GM06990 (cell line): ENCODE data around the gene WDR7.

Experiments
- DNase-seq: peaks from one replicate; pipeline ENCODE4 v3.0.0-alpha.2; 2011; ENCODE audit not compliant: insufficient read length; ENCODE audit errors: extremely low read depth
- H3K27me3 ChIP-seq: replicated peaks from 2 replicates; pipeline ENCODE4 v1.6.0; 2011; ENCODE audit warnings: low read length; ENCODE audit not compliant: control insufficient read depth, insufficient read depth
- H3K36me3 ChIP-seq: 2 replicates; pipeline ENCODE4 v1.5.1; 2011; ENCODE audit warnings: low read length; ENCODE audit not compliant: control insufficient read depth, insufficient read depth
- H3K4me3 ChIP-seq: replicated peaks from 2 replicates; pipeline ENCODE4 v1.5.1; 2011; ENCODE audit warnings: low read depth, mild to moderate bottlenecking, control low read depth, low read length
- TF ChIP-seq, protein P1 (sequence below): IDR thresholded peaks from 2 replicates; pipeline ENCODE4 v1.5.1; 2011; ENCODE audit warnings: low read length, control low read depth, mild to moderate bottlenecking, inconsistent platforms; ENCODE audit not compliant: insufficient read depth, poor library complexity, severe bottlenecking

WDR7 gene

DNA sequence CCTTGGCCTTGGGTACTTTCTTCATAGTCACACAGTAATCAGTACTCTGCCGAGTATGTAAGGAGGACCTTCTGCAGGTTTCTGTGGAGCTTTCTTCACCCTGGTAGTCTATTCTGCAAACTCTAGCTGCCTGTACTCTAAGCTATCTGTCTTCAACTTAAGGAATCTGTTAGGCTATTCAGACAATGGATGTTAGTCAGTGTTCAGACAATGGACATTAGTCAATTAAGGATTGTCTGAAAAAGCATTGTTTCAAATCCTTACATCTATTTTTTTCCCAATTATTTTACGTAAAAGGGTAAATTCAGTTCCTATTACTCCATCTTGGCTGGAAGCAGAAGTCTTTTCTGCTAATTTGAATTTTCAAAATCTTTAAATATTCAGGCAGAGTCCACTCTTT, 75.7 kb downstream of the WDR7 start:
- no peaks in the 10 kb centered on the region for H3K27me3 ChIP-seq
- no peaks in the 10 kb centered on the region for H3K36me3 ChIP-seq
- TF ChIP-seq, protein P1, sequence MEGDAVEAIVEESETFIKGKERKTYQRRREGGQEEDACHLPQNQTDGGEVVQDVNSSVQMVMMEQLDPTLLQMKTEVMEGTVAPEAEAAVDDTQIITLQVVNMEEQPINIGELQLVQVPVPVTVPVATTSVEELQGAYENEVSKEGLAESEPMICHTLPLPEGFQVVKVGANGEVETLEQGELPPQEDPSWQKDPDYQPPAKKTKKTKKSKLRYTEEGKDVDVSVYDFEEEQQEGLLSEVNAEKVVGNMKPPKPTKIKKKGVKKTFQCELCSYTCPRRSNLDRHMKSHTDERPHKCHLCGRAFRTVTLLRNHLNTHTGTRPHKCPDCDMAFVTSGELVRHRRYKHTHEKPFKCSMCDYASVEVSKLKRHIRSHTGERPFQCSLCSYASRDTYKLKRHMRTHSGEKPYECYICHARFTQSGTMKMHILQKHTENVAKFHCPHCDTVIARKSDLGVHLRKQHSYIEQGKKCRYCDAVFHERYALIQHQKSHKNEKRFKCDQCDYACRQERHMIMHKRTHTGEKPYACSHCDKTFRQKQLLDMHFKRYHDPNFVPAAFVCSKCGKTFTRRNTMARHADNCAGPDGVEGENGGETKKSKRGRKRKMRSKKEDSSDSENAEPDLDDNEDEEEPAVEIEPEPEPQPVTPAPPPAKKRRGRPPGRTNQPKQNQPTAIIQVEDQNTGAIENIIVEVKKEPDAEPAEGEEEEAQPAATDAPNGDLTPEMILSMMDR: no peak
- no peak for DNase-seq
- H3K4me3 ChIP-seq: no peak overlapping the region

DNA sequence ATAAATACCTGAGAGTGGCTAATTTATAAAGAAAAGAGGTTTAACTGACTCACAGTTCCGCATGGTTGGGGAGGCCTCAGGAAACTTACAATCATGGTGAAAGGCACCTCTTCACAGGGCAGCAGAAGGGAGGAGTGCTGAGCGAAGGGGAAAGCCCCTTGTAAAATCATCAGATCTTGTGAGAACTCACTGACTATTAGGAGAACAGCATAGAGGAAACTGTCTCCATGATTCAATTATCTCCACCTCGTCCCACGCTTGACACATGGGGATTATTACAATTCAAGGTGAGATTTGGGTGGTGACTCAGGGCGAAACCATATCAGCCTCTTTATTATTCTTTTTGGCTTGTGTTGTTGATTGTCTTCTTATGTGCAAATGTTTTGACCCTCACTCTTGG, 76.2 kb downstream of the WDR7 start:
- DNase-seq: no peak
- Histone ChIP-seq H3K27me3 (no peaks in the 10 kb centered on the region), H3K4me3 (no peak overlapping the region), H3K36me3 (no peaks in the 10 kb centered on the region)
- TF ChIP-seq, protein P1: no peak

DNA sequence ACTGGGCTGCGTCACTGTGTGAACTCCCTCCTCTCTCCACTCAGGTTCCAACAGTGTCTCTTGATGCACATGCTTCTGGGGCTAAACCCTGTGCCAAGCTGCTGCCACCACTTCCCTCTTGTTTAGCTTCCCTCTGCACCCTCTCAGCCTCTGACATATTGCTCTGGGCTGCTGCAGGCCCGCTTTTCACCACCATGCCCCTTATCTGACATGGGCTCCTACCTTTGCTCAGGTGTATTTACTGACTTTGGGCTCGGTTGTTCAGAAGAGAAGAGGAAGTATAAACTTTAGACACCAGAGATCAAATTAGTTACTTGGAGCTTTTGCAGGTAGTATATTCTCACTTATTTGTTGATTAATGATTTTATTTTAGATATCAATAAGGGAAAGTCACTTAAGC, 77.6 kb downstream of the WDR7 start:
- Histone ChIP-seq H3K4me3 (no peak overlapping the region), H3K36me3 (no peaks in the 10 kb centered on the region), H3K27me3 (no peaks in the 10 kb centered on the region)
- DNase-seq: no peak
- TF ChIP-seq, protein P1: no peak

DNA sequence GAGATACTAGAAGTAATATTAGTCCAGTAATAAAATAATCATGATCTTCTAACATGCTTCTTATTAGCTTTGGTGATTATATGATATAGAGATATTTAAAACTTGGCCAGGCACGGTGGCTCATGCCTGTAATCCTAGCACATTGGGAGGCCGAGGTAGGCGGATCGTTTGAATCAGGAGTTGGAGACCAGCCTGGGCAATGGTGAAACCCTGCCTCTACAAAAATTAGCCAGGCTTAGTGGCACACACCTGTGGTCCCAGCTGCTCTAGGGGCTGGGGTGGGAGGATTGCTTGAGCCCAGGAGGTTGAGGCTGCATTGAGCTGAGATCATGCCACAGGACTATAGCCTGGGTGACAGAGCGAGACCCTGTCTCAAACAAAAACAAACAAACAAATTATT, 87.0 kb downstream of the WDR7 start:
- DNase-seq: no peak
- H3K27me3 ChIP-seq: no peaks in the 10 kb centered on the region
- no peak overlapping the region for H3K4me3 ChIP-seq
- no peaks in the 10 kb centered on the region for H3K36me3 ChIP-seq
- TF ChIP-seq, protein P1: no peak

DNA sequence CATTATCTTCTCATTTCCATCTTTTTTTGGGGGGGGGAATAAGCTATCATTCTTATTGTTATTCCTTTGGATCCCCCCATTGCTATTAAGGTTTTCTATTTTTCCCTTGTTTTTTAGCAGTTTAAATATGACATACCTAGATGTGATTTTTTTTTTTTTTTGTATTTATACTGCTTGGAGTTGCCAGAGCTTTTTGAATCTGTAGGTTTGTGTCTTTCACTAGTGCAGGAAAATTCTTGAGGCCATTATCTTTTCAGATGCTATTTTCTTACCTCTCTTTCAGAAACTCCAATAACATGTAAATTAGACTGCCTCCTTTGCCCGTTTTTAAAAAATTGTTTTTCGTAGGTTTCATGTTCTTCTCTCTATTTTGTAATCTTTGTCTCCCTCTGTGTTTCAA, 88.6 kb downstream of the WDR7 start:
- H3K4me3 ChIP-seq: no peak overlapping the region
- H3K36me3 ChIP-seq: no peaks in the 10 kb centered on the region
- H3K27me3 ChIP-seq: no peaks in the 10 kb centered on the region
- DNase-seq: no peak
- TF ChIP-seq, protein P1: no peak

DNA sequence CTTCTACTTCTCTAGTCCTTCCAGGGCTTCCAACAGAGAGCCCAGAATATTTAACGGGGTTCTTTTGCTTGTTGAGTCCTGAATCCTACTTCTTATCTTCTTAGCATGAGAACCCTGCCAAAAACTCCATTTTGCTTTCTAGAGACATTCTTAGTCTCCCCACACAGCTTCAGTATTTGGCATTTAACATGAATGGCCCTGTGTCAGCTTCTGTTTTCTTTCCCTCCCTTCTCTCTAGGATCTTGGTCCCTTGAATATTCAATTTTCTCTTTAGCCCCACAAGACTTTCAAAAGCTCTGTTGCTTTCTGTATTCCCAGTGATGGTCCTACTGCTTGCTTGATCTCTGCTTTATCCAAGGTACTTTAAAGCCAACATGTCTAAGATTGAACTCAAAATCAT, 89.5 kb downstream of the WDR7 start:
- H3K27me3 ChIP-seq: no peaks in the 10 kb centered on the region
- TF ChIP-seq, protein P1: no peak
- DNase-seq: no peak
- no peak overlapping the region for H3K4me3 ChIP-seq
- no peaks in the 10 kb centered on the region for H3K36me3 ChIP-seq
